T-cell (primary cell): ENCODE results near the gene RARB. TPM values are rescaled to one million over a fixed set of nuclear protein-coding genes. Genes with fewer than 3 reads are reported as not detected.

Experiments
- ATAC-seq, 4 experiments: fragments of 200-7000 bp in 3 of 4; fragments of 150-1000 bp in 1 of 4; cut with Tn5 transposase; replicated peaks in 1 of 4; 1 replicate in 3 of 4; 2 replicates in 1 of 4; pipeline ENCODE4 v1.10.0; 2021; ENCODE audit warnings: moderate library complexity in 3 of 4, mild to moderate bottlenecking in 2 of 4, moderate number of reproducible peaks in 1 of 4
- CTCF ChIA-PET, 2 donors: fragments of 300-600 bp; sonication (Branson Sonifier 250); formaldehyde crosslinking; loops; one replicate each; lab custom pipeline; 2022; ENCODE audit warnings: antibody characterized with exemption in 2 of 2; lab: Charles Lee
- POLR2A ChIA-PET, 2 donors: fragments of 300-600 bp; sonication (Branson Sonifier 250); formaldehyde crosslinking; loops; one replicate each; lab custom pipeline; 2022; ENCODE audit warnings: antibody characterized with exemption in 2 of 2; lab: Charles Lee
- DNase-seq, 35 experiments: peaks; one replicate each; pipeline versions ENCODE4 v3.0.0 to v3.0.0-alpha.2; 2013 to 2023
- H3K27ac ChIP-seq: one replicate; pipeline ENCODE4 v1.5.1; 2013; ENCODE audit warnings: low read length
- H3K27me3 ChIP-seq, 2 experiments: replicated peaks in 1 of 2; 1 replicate in 1 of 2; 2 replicates in 1 of 2; pipeline versions ENCODE4 v1.6.1 to v1.7.0; 2013; ENCODE audit warnings: low read length in 1 of 2, mixed read lengths in 1 of 2; ENCODE audit not compliant: control insufficient read depth in 2 of 2, insufficient read depth in 2 of 2; ENCODE audit errors: extremely low read depth in 1 of 2
- H3K36me3 ChIP-seq, 2 donors: 1 replicate in 1 of 2; 2 replicates in 1 of 2; pipeline versions ENCODE4 v1.6.1 to v1.7.0; 2013; ENCODE audit warnings: low read length in 1 of 2; ENCODE audit not compliant: control insufficient read depth in 2 of 2, insufficient read depth in 1 of 2; ENCODE audit errors: extremely low read depth in 1 of 2
- H3K4me1 ChIP-seq, 2 experiments: 1 replicate in 1 of 2; 2 replicates in 1 of 2; pipeline versions ENCODE4 v1.6.1 to v1.7.0; 2013; ENCODE audit warnings: low read length in 2 of 2, mixed read lengths in 1 of 2; ENCODE audit not compliant: insufficient read depth in 2 of 2, control insufficient read depth in 1 of 2; ENCODE audit errors: extremely low read depth in 1 of 2
- H3K4me3 ChIP-seq, 2 donors: 1 replicate in 1 of 2; 2 replicates in 1 of 2; pipeline versions ENCODE4 v1.5.1 to v1.7.0; 2013; ENCODE audit warnings: mild to moderate bottlenecking in 2 of 2, low read length in 1 of 2, moderate library complexity in 1 of 2; ENCODE audit not compliant: control insufficient read depth in 1 of 2; ENCODE audit errors: extremely low read depth in 1 of 2
- H3K9me3 ChIP-seq: 2 replicates; pipeline ENCODE4 v1.7.0; 2013
- H3K27ac Mint-ChIP-seq, 2 donors: one replicate each; pipeline ENCODE4 v1.8.0; 2020 to 2021; ENCODE audit warnings: mild to moderate bottlenecking in 2 of 2, mixed read lengths in 2 of 2
- H3K27me3 Mint-ChIP-seq, 2 donors: one replicate each; pipeline ENCODE4 v1.8.0; 2021 to 2022; ENCODE audit warnings: mixed read lengths in 2 of 2
- H3K36me3 Mint-ChIP-seq: one replicate; pipeline ENCODE4 v1.8.0; 2021; ENCODE audit warnings: mixed read lengths
- H3K4me1 Mint-ChIP-seq, 3 donors: one replicate each; pipeline ENCODE4 v1.8.0; 2020 to 2022; ENCODE audit warnings: mixed read lengths in 3 of 3, mild to moderate bottlenecking in 1 of 3
- H3K4me3 Mint-ChIP-seq, 3 donors: one replicate each; pipeline ENCODE4 v1.8.0; 2020 to 2022; ENCODE audit warnings: mild to moderate bottlenecking in 3 of 3, mixed read lengths in 3 of 3, moderate library complexity in 3 of 3
- H3K9me3 Mint-ChIP-seq, 3 donors: one replicate each; pipeline ENCODE4 v1.8.0; 2020 to 2022; ENCODE audit warnings: mixed read lengths in 3 of 3
- WGBS: methylation state at CpG from one replicate; pipeline ENCODE4 v1.1.5; 2013; ENCODE audit warnings: missing lambda C conversion rate; ENCODE audit not compliant: insufficient coverage; 5-methylcytosine and 5-hydroxymethylcytosine counted together
- total RNA-seq, 35 experiments: library from RNA in 6 of 35; stranded (reverse) in 6 of 35; fragments of 120-200 nt in 1 of 35; gene quantifications; one replicate each; pipeline versions ENCODE4 v1.2.1 to v1.2.4 and lab custom pipeline; 2013 to 2026

Gene RARB
- total RNA-seq, 5 donors from 2014 or later (not counting 1 experiment from before 2014, with no cell fraction given): not detected

- ChIA-PET CTCF (no interaction called here), POLR2A (interaction anchor here in 1 of 2 donors (0.7 kb wide), 1 partner anchor 17 kb away, joined by 11 read pairs; no protein-coding TSS in a partner anchor)
- H3K9me3 Mint-ChIP-seq: no peaks in the 10 kb centered on the region
- no peak overlapping the region for H3K4me3 Mint-ChIP-seq
- Histone ChIP-seq H3K27me3 (no peaks in the 10 kb centered on the region), H3K27ac (no peak overlapping the region), H3K9me3 (no peaks in the 10 kb centered on the region), H3K4me1 (no peaks in the 10 kb centered on the region), H3K36me3 (peaks cover 0 to 59% of the 10 kb centered on the region in 2 donors), H3K4me3 (no peak overlapping the region)
- peaks cover 50% of the 10 kb centered on the region for H3K36me3 Mint-ChIP-seq
- H3K27me3 Mint-ChIP-seq: no peaks in the 10 kb centered on the region
- no peak for DNase-seq
- no peak for ATAC-seq
- H3K27ac Mint-ChIP-seq: peak overlapping the region in 1 of 2 donors; percentile 50
- peaks cover 0 to 3% (median 0%) of the 10 kb centered on the region in 3 donors for H3K4me1 Mint-ChIP-seq
Measured at GRCh38 chr3:25619382-25619781, 191.3 kb downstream of the RARB start.

DNA sequence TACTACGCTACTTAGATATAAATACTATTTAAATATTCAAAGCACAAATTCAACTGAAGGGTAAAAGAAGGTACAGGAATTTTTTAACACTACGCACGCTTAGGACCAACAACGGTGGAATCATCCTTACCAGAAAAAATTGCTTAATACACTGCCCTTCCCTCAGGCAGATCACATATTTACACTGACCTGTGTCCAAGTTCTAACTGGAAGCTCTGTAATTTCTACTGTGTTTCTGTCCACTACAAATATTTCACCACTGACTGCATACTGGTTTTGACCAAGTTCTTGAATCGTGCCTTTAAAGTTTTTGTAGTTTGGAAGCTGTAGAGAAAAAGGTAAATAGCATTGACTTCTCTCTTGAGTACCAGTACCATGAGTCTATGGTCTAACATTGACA is 192.4 kb downstream of the RARB start:
- H3K27me3 Mint-ChIP-seq: no peaks in the 10 kb centered on the region
- H3K36me3 Mint-ChIP-seq: peaks cover 54% of the 10 kb centered on the region
- H3K27ac Mint-ChIP-seq: no peak overlapping the region
- Histone ChIP-seq H3K36me3 (peaks cover 3 to 65% of the 10 kb centered on the region in 2 donors), H3K27me3 (no peaks in the 10 kb centered on the region), H3K4me1 (no peaks in the 10 kb centered on the region), H3K27ac (no peak overlapping the region), H3K4me3 (no peak overlapping the region), H3K9me3 (no peaks in the 10 kb centered on the region)
- no peak overlapping the region for H3K4me3 Mint-ChIP-seq
- no peak for ATAC-seq
- DNase-seq: no peak
- WGBS: no CpG with 5 or more reads among the region's 5 CpGs
- peaks cover 0 to 3% (median 0%) of the 10 kb centered on the region in 3 donors for H3K4me1 Mint-ChIP-seq
- no peaks in the 10 kb centered on the region for H3K9me3 Mint-ChIP-seq
- ChIA-PET POLR2A (no interaction called here), CTCF (interaction anchor here in 1 of 2 donors (0.6 kb wide), 1 partner anchor 17 kb away, joined by 8 read pairs; no protein-coding TSS in a partner anchor)

GRCh38 chr3:25621087-25621486 is 193.0 kb downstream of the RARB start:
- Histone ChIP-seq H3K36me3 (peaks cover 3 to 66% of the 10 kb centered on the region in 2 donors), H3K4me3 (no peak overlapping the region), H3K4me1 (no peaks in the 10 kb centered on the region), H3K27me3 (no peaks in the 10 kb centered on the region), H3K27ac (no peak overlapping the region), H3K9me3 (no peaks in the 10 kb centered on the region)
- WGBS: no CpG with 5 or more reads among the region's 2 CpGs
- ChIA-PET CTCF (interaction anchor here in 1 of 2 donors (0.6 kb wide), 1 partner anchor 17 kb away, joined by 8 read pairs; no protein-coding TSS in a partner anchor), POLR2A (interaction anchor here in 1 of 2 donors (0.6 kb wide), 1 partner anchor 458 kb away, joined by 4 read pairs; no protein-coding TSS in a partner anchor)
- peak overlapping the region; percentile 30 to 33 for H3K27ac Mint-ChIP-seq
- H3K4me3 Mint-ChIP-seq: no peak overlapping the region
- ATAC-seq (no peak), DNase-seq (no peak)
- H3K4me1 Mint-ChIP-seq: peaks cover 0 to 3% (median 0%) of the 10 kb centered on the region in 3 donors
- no peaks in the 10 kb centered on the region for H3K27me3 Mint-ChIP-seq
- H3K36me3 Mint-ChIP-seq: peaks cover 58% of the 10 kb centered on the region
- H3K9me3 Mint-ChIP-seq: no peaks in the 10 kb centered on the region

DNA sequence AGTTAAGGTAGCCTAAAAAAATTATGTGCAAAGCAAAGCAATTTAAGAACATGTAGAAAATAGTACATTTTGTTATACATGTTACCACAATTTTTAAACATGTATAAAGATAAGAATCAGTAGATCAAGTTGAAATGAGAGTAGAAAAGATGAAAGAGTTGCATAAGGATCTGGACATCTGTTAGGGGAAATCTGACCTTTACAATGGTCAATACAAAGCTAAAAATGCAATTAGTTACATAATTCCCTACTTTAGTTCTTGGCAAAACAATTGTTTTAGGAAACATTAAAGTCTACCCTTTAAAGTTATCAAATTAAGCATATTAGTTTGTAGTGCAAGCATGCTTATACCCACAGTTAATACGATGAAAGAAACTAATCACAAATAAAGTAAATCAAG is 203.9 kb downstream of the RARB start:
- ChIA-PET CTCF (interaction anchor here in 1 of 2 donors (0.6 to 0.7 kb wide), 3 partner anchors 10 to 147 kb away, joined by 3 to 4 read pairs (median 3); no protein-coding TSS in a partner anchor), POLR2A (interaction anchor here (0.5 kb wide), 2 partner anchors 8 to 39 kb away, joined by 3 to 4 read pairs; no protein-coding TSS in a partner anchor)
- no peak overlapping the region for H3K27ac Mint-ChIP-seq
- H3K4me1 Mint-ChIP-seq: peaks cover 8 to 13% (median 9%) of the 10 kb centered on the region in 3 donors
- ATAC-seq (no peak), DNase-seq (no peak)
- WGBS: 100% methylated on average over 1 of the region's 1 CpG
- Histone ChIP-seq H3K9me3 (no peaks in the 10 kb centered on the region), H3K27me3 (no peaks in the 10 kb centered on the region), H3K27ac (no peak overlapping the region), H3K4me1 (no peaks in the 10 kb centered on the region), H3K36me3 (peaks cover 0 to 84% of the 10 kb centered on the region in 2 donors), H3K4me3 (no peak overlapping the region)
- H3K27me3 Mint-ChIP-seq: no peaks in the 10 kb centered on the region
- H3K9me3 Mint-ChIP-seq: no peaks in the 10 kb centered on the region
- H3K4me3 Mint-ChIP-seq: no peak overlapping the region
- H3K36me3 Mint-ChIP-seq: peaks cover 58% of the 10 kb centered on the region

DNA sequence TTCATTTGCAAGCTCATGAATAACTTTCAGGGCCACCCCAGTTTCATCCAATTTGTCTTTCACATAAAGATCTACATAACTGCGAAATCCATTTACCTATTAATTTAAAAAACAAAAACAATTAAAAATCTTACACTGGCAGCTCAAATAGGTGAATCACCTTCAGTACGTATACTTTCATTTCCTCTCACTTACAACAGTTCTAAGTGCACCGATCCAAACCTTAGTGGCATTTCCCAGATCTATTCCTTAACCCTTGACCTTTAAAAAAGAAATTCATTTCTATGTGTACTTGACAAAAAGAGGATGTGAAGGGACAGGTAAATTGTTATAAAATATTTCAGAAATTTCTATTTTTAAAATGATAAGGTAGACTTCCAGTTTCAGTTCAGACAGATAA is 205.9 kb downstream of the RARB start:
- DNase-seq (no peak), ATAC-seq (no peak)
- H3K27me3 Mint-ChIP-seq: no peaks in the 10 kb centered on the region
- ChIA-PET CTCF (interaction anchor here in 1 of 2 donors (0.5 kb wide), 1 partner anchor 27 kb away, joined by 3 read pairs; no protein-coding TSS in a partner anchor), POLR2A (interaction anchor here in 1 of 2 donors (0.5 kb wide), 1 partner anchor 18 kb away, joined by 3 read pairs; no protein-coding TSS in a partner anchor)
- Histone ChIP-seq H3K27me3 (no peaks in the 10 kb centered on the region), H3K36me3 (peaks cover 0 to 72% of the 10 kb centered on the region in 2 donors), H3K4me1 (no peaks in the 10 kb centered on the region), H3K9me3 (no peaks in the 10 kb centered on the region), H3K4me3 (no peak overlapping the region), H3K27ac (no peak overlapping the region)
- H3K9me3 Mint-ChIP-seq: no peaks in the 10 kb centered on the region
- 93% methylated on average over 2 of the region's 3 CpGs for WGBS
- H3K27ac Mint-ChIP-seq: no peak overlapping the region
- peaks cover 56% of the 10 kb centered on the region for H3K36me3 Mint-ChIP-seq
- peaks cover 8 to 13% (median 9%) of the 10 kb centered on the region in 3 donors for H3K4me1 Mint-ChIP-seq
- H3K4me3 Mint-ChIP-seq: no peak overlapping the region

DNA sequence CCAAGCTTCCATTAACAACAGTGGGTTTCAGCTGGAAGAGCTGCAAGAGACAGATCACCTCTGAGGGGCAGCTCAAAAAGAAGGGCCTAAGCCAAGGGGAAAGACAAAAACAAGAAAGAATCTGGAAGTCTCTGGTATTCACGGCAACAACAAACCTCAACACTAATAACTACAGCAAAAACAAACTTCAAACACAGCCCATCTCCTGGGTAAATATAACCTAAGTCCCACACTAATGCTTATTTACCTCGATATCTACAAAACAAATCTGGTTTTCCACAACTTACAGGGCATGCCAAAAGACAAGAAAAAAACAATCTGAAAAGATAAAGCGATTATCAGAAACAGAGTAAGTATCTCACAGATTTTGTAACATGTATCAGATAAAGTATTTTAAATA is 207.0 kb downstream of the RARB start:
- Mint-ChIP-seq H3K4me3 (no peak overlapping the region), H3K4me1 (peaks cover 8 to 13% (median 9%) of the 10 kb centered on the region in 3 donors), H3K36me3 (peaks cover 52% of the 10 kb centered on the region), H3K27ac (peak overlapping the region in 1 of 2 donors; percentile 19), H3K27me3 (no peaks in the 10 kb centered on the region), H3K9me3 (no peaks in the 10 kb centered on the region)
- WGBS: 100% methylated on average over 1 of the region's 3 CpGs
- Histone ChIP-seq H3K4me3 (no peak overlapping the region), H3K27ac (no peak overlapping the region), H3K27me3 (no peaks in the 10 kb centered on the region), H3K36me3 (peaks cover 0 to 67% of the 10 kb centered on the region in 2 donors), H3K4me1 (no peaks in the 10 kb centered on the region), H3K9me3 (no peaks in the 10 kb centered on the region)
- ChIA-PET CTCF (interaction anchor here (0.5 to 0.6 kb wide), 2 partner anchors 188 to 909 kb away, joined by 4 to 11 read pairs; no protein-coding TSS in a partner anchor), POLR2A (no interaction called here)
- no peak for DNase-seq
- no peak for ATAC-seq
